ENCODE measurements around the gene EGFL6.

DNA sequence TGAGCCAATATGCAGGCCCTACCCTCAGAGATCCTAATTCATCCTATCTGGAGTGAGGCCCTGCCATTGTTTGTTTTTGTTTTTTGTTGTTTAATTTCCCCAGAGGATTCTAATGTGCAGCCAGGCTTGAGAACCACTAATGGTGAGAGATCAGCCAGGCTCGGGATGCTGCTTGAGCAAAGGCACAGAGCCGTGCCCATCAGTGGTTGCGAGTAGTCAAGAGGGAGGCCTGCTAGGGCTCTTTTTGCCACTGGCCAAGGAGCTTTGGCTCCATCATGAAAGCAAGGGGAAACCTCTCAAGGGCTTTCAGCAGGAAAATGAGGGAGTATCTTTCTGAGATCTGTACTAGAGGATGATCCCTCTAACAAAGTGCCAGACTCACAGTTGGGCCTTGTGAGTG is 86.3 kb downstream of the EGFL6 start:
- TF ChIP-seq POLR2AphosphoS5 (IDR thresholded peaks at IDR 0.05; ENCODE audit: borderline replicate concordance, low read depth, low read length) (no peak), EZH2 (IDR thresholded peaks at IDR 0.05) (no peak)

Data from SK-N-MC (cell line).